Stimulated activated CD4-positive, alpha-beta T cell treated with anti-CD3 and anti-CD28 coated beads, Interleukin-1b, Interleukin-23, amount 100 ng/mL, for 24 hours (primary cell): ENCODE results near the gene TEX2.
"Not testable (repeated sequence)": the region's sequence is repeated elsewhere in the genome, so short reads cannot be mapped to it uniquely, and the experiment has no call there.

Source experiments
- DNase-seq, 4 experiments: peaks; one replicate each; pipeline ENCODE4 v3.0.0-alpha.2; 2020; ENCODE audit warnings: low read depth in 4 of 4, low spot score in 1 of 4

TEX2 gene

GRCh38 chr17:64146418-64147109 is 116.5 kb downstream of the TEX2 start:
- peak in 2 of 4 experiments; percentile 33 to 46 for DNase-seq

- peak; percentile 86 to 90 (median 90) for DNase-seq
Observed at GRCh38 chr17:64145751-64146417, 117.2 kb downstream of the TEX2 start.

- no peak for DNase-seq
Observed at GRCh38 chr17:64145375-64145750, 117.7 kb downstream of the TEX2 start.

- DNase-seq: no peak
Observed at GRCh38 chr17:64139542-64139941, 123.5 kb downstream of the TEX2 start.

GRCh38 chr17:64138441-64138840 is 124.6 kb downstream of the TEX2 start:
- DNase-seq: no peak

GRCh38 chr17:64135000-64135399 is 128.1 kb downstream of the TEX2 start:
- no peak for DNase-seq

- DNase-seq: no peak
Observed at GRCh38 chr17:64134216-64134970, 128.7 kb downstream of the TEX2 start.

GRCh38 chr17:64133546-64134215 is 129.4 kb downstream of the TEX2 start:
- DNase-seq: no peak

GRCh38 chr17:64131606-64132270 is 131.3 kb downstream of the TEX2 start:
- no peak for DNase-seq

GRCh38 chr17:64130559-64131001 is 132.5 kb downstream of the TEX2 start:
- peak; percentile 27 to 52 (median 36) for DNase-seq

GRCh38 chr17:64129765-64130558 is 133.1 kb downstream of the TEX2 start, which contains the start of gene ERN1:
ERN1 (minus strand) TSS chr17:64130144; CDS start chr17:64130029, 115 bp downstream.
- peak; percentile 85 to 97 (median 87) for DNase-seq

- DNase-seq: no peak
Observed at GRCh38 chr17:64129515-64129764, 133.6 kb downstream of the TEX2 start.

GRCh38 chr17:64128787-64129514 is 134.1 kb downstream of the TEX2 start:
- DNase-seq: no peak

GRCh38 chr17:64126918-64127317 is 136.1 kb downstream of the TEX2 start:
- DNase-seq: no peak

GRCh38 chr17:64125937-64126336 is 137.1 kb downstream of the TEX2 start:
- no peak for DNase-seq

- DNase-seq: no peak
Observed at GRCh38 chr17:64124609-64125008, 138.5 kb downstream of the TEX2 start.

- no peak for DNase-seq
Observed at GRCh38 chr17:64123114-64123513, 139.9 kb downstream of the TEX2 start.

- DNase-seq: not testable (repeated sequence)
Observed at GRCh38 chr17:64120972-64121786, 141.9 kb downstream of the TEX2 start.
